GM19467 (cell line): ENCODE measurements around the gene IPO8.

Experiments
- ATAC-seq: cut with Tn5 transposase; IDR thresholded peaks from one replicate; pipeline ENCODE4 v1.9.1; 2021; ENCODE audit warnings: mild to moderate bottlenecking, moderate library complexity; ENCODE audit not compliant: unreplicated experiment

The IPO8 gene

GRCh38 chr12:30695199-30696102 is at the start of gene IPO8:
IPO8 (minus strand) TSS chr12:30695869; CDS start chr12:30695647, 222 bp downstream.
- ATAC-seq, result peak; percentile 80

DNA sequence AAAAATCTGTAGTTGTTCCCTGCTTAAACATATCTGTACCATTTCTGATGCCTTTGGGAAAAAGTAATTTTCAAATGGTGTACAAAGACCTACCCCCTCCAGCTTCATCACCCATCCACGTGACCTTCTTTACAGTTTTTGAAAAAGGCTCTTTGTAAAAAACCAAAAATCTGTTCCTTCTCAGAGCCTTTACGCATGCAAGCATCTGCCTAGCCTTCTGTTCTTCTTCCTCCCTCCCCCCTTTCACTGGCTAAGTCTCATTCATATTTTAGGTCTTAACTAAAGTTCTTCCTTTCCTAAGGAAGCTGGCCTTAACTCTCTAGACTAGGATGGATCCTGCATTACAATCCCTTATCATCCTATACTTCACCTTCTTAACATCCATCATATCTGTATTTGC is 48.7 kb upstream of the IPO8 start:
- ATAC-seq, result no peak

GRCh38 chr12:30740274-30740673 is 44.6 kb upstream of the IPO8 start:
- ATAC-seq, result no peak

DNA sequence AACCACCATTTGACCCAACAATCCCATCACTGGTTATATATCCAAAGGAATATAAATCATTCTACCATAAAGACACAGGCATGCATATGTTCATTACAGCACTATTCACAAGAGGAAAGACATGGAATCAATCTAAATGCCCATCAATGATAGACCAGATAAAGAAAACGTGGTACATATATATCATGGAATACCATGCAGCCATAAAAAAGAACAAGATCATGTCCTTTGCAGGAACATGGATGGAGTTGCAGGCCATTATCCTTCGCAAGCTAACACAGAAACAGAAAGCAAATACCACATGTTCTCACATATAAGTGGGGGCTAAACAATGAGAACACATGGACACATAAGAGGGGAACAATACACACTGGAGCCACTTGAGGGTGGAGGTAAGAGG is 43.4 kb upstream of the IPO8 start:
- no peak for ATAC-seq

DNA sequence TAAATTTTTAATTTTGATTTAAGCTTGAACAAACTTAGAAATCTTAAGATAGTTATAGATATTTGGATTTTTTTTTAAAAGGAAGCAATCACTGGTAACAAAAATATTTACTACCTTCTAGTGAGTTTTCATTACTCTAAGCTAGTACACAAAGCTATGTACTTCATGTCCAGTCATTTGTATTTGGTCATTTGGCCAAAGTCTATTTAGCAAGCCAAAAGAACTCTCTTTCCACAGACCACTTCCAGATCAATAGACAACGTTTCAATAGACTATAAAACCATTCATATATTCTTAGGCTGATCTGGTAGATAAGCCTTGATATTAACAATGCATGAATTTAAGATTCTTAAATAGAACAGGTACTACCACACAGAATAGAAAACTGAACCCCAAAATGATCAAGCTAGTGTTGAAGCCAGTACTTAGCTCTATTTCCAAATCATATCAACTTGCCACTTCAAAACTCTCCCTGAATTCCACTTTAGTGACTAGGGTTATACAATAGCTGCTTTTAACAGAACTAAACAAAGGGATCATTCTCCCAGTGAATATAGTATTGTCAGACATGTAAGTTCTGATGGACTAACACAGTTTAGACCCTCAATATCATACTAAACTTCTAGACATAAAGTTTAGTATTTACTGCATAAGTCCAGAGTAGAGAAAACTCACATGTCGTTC is 37.4 kb upstream of the IPO8 start:
- no peak for ATAC-seq

DNA sequence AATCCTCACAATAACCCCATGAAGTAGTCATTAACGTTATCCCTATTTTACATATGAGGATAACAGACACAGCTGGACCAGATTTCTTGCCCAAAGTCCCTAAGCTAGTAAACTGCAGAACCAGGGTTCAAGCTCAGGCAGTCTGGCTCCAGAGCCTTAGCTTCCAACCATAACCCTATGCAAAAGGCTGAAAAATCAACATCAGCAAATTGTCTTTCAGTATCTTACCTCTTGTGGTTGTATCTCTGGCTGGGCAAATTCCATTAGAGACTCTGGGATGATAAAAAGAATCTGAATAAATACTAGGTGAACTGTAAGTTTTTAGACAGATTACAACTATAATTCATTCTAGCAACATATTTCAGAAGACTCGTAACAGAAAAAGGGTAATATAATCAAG is 34.3 kb upstream of the IPO8 start:
- no peak for ATAC-seq

DNA sequence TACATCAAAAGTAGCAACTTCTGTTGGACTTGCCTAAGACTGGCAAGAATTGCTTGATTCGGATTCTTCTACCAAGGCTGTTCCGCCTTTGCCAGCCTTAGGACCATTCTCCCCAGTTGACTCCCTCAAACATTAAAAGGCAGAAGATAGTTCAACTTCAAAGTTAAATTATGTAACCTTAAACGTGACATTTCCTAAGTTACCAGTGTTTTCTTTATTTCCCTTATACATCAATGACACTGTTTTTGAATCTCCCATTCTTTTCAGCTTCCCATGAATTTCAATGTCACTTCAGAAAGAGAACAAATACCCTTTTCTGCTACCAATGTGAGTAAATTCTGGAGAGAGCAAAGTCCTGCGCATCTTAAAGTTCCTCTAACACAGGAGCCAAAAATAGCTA is 33.9 kb upstream of the IPO8 start:
- no peak for ATAC-seq

- ATAC-seq, result no peak
Measured at GRCh38 chr12:30726647-30727046, 31.0 kb upstream of the IPO8 start.

DNA sequence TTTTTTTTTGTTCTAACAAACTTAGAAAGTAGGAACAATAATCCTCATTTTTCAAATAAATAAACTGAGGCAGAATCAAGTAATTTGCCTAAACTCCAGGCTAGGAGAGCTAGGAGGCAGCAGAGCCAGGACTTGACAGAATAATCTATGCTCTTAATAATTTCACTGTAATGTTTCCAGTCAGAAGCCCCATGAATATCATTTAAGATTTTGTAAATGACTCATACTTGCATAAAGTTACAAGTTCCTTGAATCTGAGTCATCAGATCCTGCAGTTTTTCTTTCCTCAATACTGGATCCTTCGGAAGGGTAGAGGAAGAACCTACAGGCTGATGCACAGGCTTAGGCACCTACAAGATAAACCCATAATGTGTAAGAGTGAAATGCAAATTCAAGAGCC is 30.1 kb upstream of the IPO8 start:
- ATAC-seq, result no peak

DNA sequence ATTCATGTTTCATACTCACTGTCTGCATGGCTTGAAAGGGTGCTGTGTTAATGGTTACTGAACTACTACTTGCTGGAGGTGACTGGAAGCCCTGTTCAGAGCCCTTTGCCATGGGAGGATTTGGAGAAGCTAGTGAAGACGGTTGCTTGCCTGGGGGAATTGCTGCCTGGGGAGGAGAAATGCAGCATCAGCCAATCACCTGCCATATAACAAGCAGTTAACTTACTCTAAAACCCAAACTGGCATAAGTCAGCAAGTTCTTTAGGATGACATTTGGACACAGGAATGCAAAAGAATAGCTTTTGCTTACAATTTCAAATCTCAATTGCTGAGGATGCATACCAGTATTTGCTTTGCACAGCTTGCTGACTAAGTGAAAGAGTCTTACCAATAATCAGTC is 23.4 kb upstream of the IPO8 start:
- ATAC-seq, result no peak

DNA sequence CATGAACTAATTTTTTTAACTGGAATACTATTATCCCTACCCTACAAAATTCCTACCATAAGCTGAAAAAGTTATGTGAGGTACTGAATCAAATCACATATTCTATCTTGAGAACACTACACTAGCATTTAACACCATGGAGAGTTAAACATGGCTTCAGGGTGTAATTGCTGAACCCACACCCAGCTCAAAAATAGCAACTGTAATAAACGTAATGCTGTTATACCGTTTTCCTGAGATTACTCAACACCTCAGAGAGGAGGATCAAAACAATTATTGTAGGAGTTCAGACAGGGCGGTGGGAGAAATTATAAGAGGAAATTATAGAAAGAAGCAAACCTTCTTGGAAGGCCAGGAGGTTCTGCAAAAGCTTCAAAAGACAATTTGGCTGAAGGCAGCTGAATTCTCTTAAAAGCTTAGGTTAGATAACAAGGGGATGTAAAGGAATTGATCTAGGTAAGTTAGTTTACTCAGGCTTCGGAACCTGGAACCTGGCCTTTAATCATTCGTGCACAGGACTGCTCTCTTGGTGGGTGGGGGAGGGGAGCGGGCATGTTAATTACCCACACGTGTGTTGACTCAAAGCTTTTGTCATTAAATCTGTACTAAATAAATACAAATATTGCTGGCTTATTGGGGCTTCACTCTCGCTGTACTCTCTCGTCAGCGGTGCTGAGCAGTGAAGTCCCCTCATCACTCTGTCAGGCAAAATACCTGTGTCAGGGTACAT is 12.1 kb upstream of the IPO8 start:
- ATAC-seq, result no peak

GRCh38 chr12:30706476-30706875 is 10.8 kb upstream of the IPO8 start:
- ATAC-seq, result no peak

GRCh38 chr12:30701056-30701455 is 5.4 kb upstream of the IPO8 start:
- ATAC-seq, result no peak

- no peak for ATAC-seq
Measured at GRCh38 chr12:30700216-30700900, 4.7 kb upstream of the IPO8 start.

DNA sequence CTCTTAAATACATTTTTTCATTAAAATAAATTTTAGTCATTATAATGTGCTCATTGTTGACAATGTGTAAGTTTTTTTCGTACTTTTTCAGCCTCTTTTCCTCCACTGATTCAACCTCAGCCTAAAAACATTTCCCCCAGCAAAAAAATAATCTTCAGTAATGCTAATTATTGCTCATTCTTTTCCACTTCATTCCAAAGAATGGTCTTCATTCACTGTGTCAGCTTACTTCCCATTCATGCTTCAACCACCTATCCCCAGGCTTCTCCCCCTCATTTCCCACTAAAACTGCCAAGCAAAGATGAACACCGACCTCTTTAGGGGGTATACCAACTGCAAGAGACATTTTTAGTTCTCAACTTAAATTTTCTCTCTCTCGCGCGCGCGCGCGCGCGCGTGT is 2.7 kb upstream of the IPO8 start:
- ATAC-seq, result no peak

- no peak for ATAC-seq
Measured at GRCh38 chr12:30696943-30697342, 1.3 kb upstream of the IPO8 start.

GRCh38 chr12:30696486-30696885 is 817 bp upstream of the IPO8 start:
- no peak for ATAC-seq

GRCh38 chr12:30696103-30696408 is 387 bp upstream of the IPO8 start:
- peak; percentile 29 for ATAC-seq

- no peak for ATAC-seq
Measured at GRCh38 chr12:30694412-30695198, 1.1 kb downstream of the IPO8 start.

DNA sequence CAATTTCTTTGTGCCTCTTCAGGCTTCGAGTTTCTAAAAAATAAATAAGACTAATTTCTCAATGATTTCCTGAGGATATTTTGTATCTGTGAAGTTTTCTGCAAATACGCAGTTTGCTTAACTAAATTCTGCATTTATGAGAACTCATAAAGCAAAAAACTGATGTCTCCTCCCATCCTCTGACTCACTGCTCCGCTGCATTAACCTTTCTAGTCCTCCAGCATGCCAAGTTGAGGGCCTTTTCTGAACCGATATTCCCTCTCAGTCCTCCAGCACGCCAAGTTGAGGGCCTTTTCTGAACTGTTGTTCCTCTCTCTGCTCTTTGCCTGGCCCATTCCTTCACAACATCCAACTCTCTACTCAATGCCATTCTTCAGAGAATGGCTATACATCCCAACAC is 3.2 kb downstream of the IPO8 start:
- no peak for ATAC-seq
